IMR-90 (cell line): ENCODE measurements around the gene NKX6-1. TPM values are rescaled to one million over a fixed set of nuclear protein-coding genes. Genes with fewer than 3 reads are reported as not detected.

Experiments
- ATAC-seq: fragments of 200-7000 bp; cut with Tn5 transposase; 2 replicates; pipeline ENCODE4 v1.9.1; 2020; ENCODE audit warnings: low read depth, mild to moderate bottlenecking, moderate library complexity
- BruUV-seq: library from RNA; stranded (reverse); fragments of 400-500 nt; replicated peaks from 2 replicates; lab custom pipeline; 2021; lab: Mats Ljungman, UMichigan
- CTCF ChIA-PET: fragments of 300-600 bp; formaldehyde crosslinking; extraction: SDS; loops from one replicate; lab custom pipeline; 2021; ENCODE audit warnings: antibody characterized with exemption; lab: Yijun Ruan, JAX
- POLR2A ChIA-PET: fragments of 300-600 bp; sonication (Branson Sonifier 250); formaldehyde crosslinking; loops from one replicate; lab custom pipeline; 2022; ENCODE audit warnings: antibody characterized with exemption; ENCODE audit not compliant: unreplicated experiment; lab: Charles Lee
- DNase-seq: peaks from one replicate; pipeline ENCODE4 v3.0.0; 2013
- H2AFZ ChIP-seq: replicated peaks from 2 replicates; pipeline ENCODE3; 2013; ENCODE audit warnings: low read length, mild to moderate bottlenecking; ENCODE audit not compliant: poor library complexity
- H2AK5ac ChIP-seq: 2 replicates; pipeline ENCODE4 v1.6.1; 2013; ENCODE audit warnings: low read depth, low read length, inconsistent platforms
- H2AK9ac ChIP-seq: replicated peaks from 2 replicates; pipeline ENCODE3; 2013; ENCODE audit warnings: mild to moderate bottlenecking, low read depth, low read length, moderate library complexity; ENCODE audit not compliant: poor library complexity
- H2BK120ac ChIP-seq: 2 replicates; pipeline ENCODE4 v1.6.1; 2013; ENCODE audit warnings: low read depth, low read length, inconsistent platforms
- H2BK15ac ChIP-seq: 3 replicates; pipeline ENCODE4 v1.6.1; 2013; ENCODE audit warnings: low read depth, low read length, inconsistent platforms
- H2BK20ac ChIP-seq: 2 replicates; pipeline ENCODE4 v1.6.1; 2013; ENCODE audit warnings: low read depth, mild to moderate bottlenecking, inconsistent platforms, low read length, moderate library complexity
- H2BK5ac ChIP-seq: 2 replicates; pipeline ENCODE4 v1.6.1; 2013; ENCODE audit warnings: mild to moderate bottlenecking, low read depth, low read length, inconsistent platforms; ENCODE audit not compliant: poor library complexity, severe bottlenecking
- H3K14ac ChIP-seq: replicated peaks from 2 replicates; pipeline ENCODE4 v1.6.1; 2013; ENCODE audit warnings: low read depth, low read length, inconsistent platforms
- H3K18ac ChIP-seq: 2 replicates; pipeline ENCODE4 v1.6.1; 2013; ENCODE audit warnings: low read depth, low read length, control low read depth
- H3K23ac ChIP-seq: 2 replicates; pipeline ENCODE4 v1.6.1; 2013; ENCODE audit warnings: low read depth, low read length, inconsistent platforms
- H3K27ac ChIP-seq: 2 replicates; pipeline ENCODE4 v1.5.1; 2013; ENCODE audit warnings: mild to moderate bottlenecking, control low read depth, low read length; ENCODE audit not compliant: insufficient read depth
- H3K27me3 ChIP-seq: 2 replicates; pipeline ENCODE4 v1.6.1; 2013; ENCODE audit warnings: low read length; ENCODE audit not compliant: control insufficient read depth, insufficient read depth
- H3K36me3 ChIP-seq: 2 replicates; pipeline ENCODE4 v1.6.1; 2013; ENCODE audit warnings: low read length, mixed read lengths; ENCODE audit not compliant: control insufficient read depth, insufficient read depth
- H3K4ac ChIP-seq: 2 replicates; pipeline ENCODE4 v1.6.1; 2013; ENCODE audit warnings: low read depth, low read length, inconsistent platforms
- H3K4me1 ChIP-seq: 2 replicates; pipeline ENCODE4 v1.6.1; 2013; ENCODE audit warnings: low read length, mixed read lengths; ENCODE audit not compliant: control insufficient read depth, insufficient read depth
- H3K4me2 ChIP-seq: 2 replicates; pipeline ENCODE4 v1.6.1; 2013; ENCODE audit warnings: low read depth, mild to moderate bottlenecking, control low read depth, low read length, moderate library complexity
- H3K4me3 ChIP-seq: 2 replicates; pipeline ENCODE4 v1.5.1; 2013; ENCODE audit warnings: low read depth, mild to moderate bottlenecking, control low read depth, low read length, moderate library complexity; ENCODE audit not compliant: insufficient read depth
- H3K56ac ChIP-seq: 2 replicates; pipeline ENCODE4 v1.6.1; 2013; ENCODE audit warnings: low read length, inconsistent platforms; ENCODE audit not compliant: insufficient read depth; ENCODE audit errors: extremely low read depth
- H3K79me1 ChIP-seq, 2 experiments: 2 replicates each; pipeline ENCODE4 v1.6.1; 2013; ENCODE audit warnings: low read length in 2 of 2, inconsistent platforms in 1 of 2, low read depth in 1 of 2
- H3K9ac ChIP-seq: 2 replicates; pipeline ENCODE4 v1.6.1; 2013; ENCODE audit warnings: low read depth, low read length, control low read depth
- H3K9me1 ChIP-seq: 2 replicates; pipeline ENCODE4 v1.6.1; 2013; ENCODE audit warnings: low read length, inconsistent platforms; ENCODE audit not compliant: insufficient read depth
- H3K9me3 ChIP-seq: 2 replicates; pipeline ENCODE4 v1.6.1; 2013; ENCODE audit warnings: low read length; ENCODE audit not compliant: control insufficient read depth, insufficient read depth
- H4K20me1 ChIP-seq: 2 replicates; pipeline ENCODE4 v1.6.1; 2013; ENCODE audit warnings: low read length, inconsistent platforms; ENCODE audit not compliant: insufficient read depth
- H4K5ac ChIP-seq: 2 replicates; pipeline ENCODE4 v1.6.1; 2013; ENCODE audit warnings: mild to moderate bottlenecking, low read depth, low read length, control low read depth
- H4K8ac ChIP-seq, 2 experiments: 2 replicates each; pipeline ENCODE4 v1.6.1; 2013; ENCODE audit warnings: low read depth in 2 of 2, low read length in 2 of 2, control low read depth in 1 of 2, inconsistent platforms in 1 of 2
- H4K91ac ChIP-seq: 2 replicates; pipeline ENCODE4 v1.6.1; 2013; ENCODE audit warnings: low read depth, low read length, inconsistent platforms; ENCODE audit not compliant: insufficient read depth
- BHLHE40 ChIP-seq: fragments of 150-350 bp; IDR thresholded peaks from 2 replicates; pipeline ENCODE4 v1.6.1; 2016; ENCODE audit warnings: mild to moderate bottlenecking, low read depth, low read length
- ELK1 ChIP-seq: fragments of 150-350 bp; IDR thresholded peaks from 2 replicates; pipeline ENCODE4 v1.6.1; 2016; ENCODE audit warnings: low read depth, mild to moderate bottlenecking, low read length, moderate library complexity, borderline replicate concordance
- WGBS, 2 experiments: methylation state at CpG; one replicate each; pipeline versions ENCODE4 v1.1.5 to v1.1.7; 2013; ENCODE audit warnings: missing lambda C conversion rate in 2 of 2; ENCODE audit not compliant: insufficient read length in 1 of 2; ENCODE audit errors: extremely low coverage in 2 of 2; 5-methylcytosine and 5-hydroxymethylcytosine counted together
- dilution Hi-C: fragments of 300-500 bp; cut with HindIII; formaldehyde crosslinking; loops from one replicate; pipeline ENCODE4 v1.14.3; 2018; ENCODE audit warnings: low sequenced_read_pairs; ENCODE audit not compliant: unreplicated experiment
- in situ Hi-C: fragments of 300-500 bp; cut with MboI; formaldehyde crosslinking; loops from 3 replicates; pipeline ENCODE4 v1.14.3; 2019; ENCODE audit warnings: low sequenced_read_pairs, inconsistent platforms, mixed read lengths
- intact Hi-C: fragments of 100-400 bp; cut with micrococcal nuclease; formaldehyde crosslinking; loops from 2 replicates; pipeline ENCODE4 v1.10.0; 2022
- polyA plus RNA-seq, 3 experiments: library from polyadenylated mRNA; depleted of rRNA; stranded (reverse); fragments of >200 nt; gene quantifications; 2 replicates each; pipeline ENCODE4 v1.2.3, GENCODE V29; 2012; ENCODE audit warnings: low replicate concordance in 1 of 3
- total RNA-seq: library from RNA; depleted of rRNA; stranded (reverse); fragments of >200 nt; gene quantifications from 2 replicates; pipeline ENCODE4 v1.2.3, GENCODE V29; 2012
- TF ChIP-seq, protein P1 (sequence below): fragments of 150-350 bp; IDR thresholded peaks from 2 replicates; pipeline ENCODE4 v1.6.1; 2017; ENCODE audit warnings: mild to moderate bottlenecking, antibody characterized with exemption, low read length, low read depth
- TF ChIP-seq, protein P2 (sequence below): conservative IDR thresholded peaks from 2 replicates; pipeline ENCODE4 v1.5.1; 2012; ENCODE audit warnings: mild to moderate bottlenecking, low read depth, low read length, improper control_type of control experiment

The NKX6-1 gene
- total and polyA plus RNA-seq, 2 of the 4 experiments (the other 2 are of a cell fraction): under 0.01 to 0.24 TPM

- Histone ChIP-seq H3K14ac (no peak overlapping the region), H3K4me2 (no peak overlapping the region), H3K56ac (no peak overlapping the region), H3K9me3 (peaks cover 29% of the 10 kb centered on the region), H3K27me3 (peaks cover 85% of the 10 kb centered on the region), H4K5ac (no peak overlapping the region), H3K18ac (no peak overlapping the region), H3K4me1 (no peaks in the 10 kb centered on the region; the same call in 1 of the 2 replicates), H3K23ac (no peak overlapping the region), H4K20me1 (no peaks in the 10 kb centered on the region), H3K36me3 (no peaks in the 10 kb centered on the region), H2BK5ac (no peak overlapping the region), H2AK9ac (no peak overlapping the region), H2AFZ (peak overlapping the region; percentile 67), H4K8ac (no peak overlapping the region), H2BK20ac (no peak overlapping the region), H3K9me1 (no peaks in the 10 kb centered on the region), H3K4ac (no peak overlapping the region), H2AK5ac (no peak overlapping the region), H2BK15ac (no peak overlapping the region), H3K4me3 (no peak overlapping the region; the same call in 1 of the 2 replicates), H2BK120ac (no peak overlapping the region), H3K9ac (no peak overlapping the region), H3K27ac (no peak overlapping the region), H4K91ac (no peak overlapping the region), H3K79me1 (no peaks in the 10 kb centered on the region)
- TF ChIP-seq, protein P1, sequence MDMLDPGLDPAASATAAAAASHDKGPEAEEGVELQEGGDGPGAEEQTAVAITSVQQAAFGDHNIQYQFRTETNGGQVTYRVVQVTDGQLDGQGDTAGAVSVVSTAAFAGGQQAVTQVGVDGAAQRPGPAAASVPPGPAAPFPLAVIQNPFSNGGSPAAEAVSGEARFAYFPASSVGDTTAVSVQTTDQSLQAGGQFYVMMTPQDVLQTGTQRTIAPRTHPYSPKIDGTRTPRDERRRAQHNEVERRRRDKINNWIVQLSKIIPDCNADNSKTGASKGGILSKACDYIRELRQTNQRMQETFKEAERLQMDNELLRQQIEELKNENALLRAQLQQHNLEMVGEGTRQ: no peak
- TF ChIP-seq, protein P2, sequence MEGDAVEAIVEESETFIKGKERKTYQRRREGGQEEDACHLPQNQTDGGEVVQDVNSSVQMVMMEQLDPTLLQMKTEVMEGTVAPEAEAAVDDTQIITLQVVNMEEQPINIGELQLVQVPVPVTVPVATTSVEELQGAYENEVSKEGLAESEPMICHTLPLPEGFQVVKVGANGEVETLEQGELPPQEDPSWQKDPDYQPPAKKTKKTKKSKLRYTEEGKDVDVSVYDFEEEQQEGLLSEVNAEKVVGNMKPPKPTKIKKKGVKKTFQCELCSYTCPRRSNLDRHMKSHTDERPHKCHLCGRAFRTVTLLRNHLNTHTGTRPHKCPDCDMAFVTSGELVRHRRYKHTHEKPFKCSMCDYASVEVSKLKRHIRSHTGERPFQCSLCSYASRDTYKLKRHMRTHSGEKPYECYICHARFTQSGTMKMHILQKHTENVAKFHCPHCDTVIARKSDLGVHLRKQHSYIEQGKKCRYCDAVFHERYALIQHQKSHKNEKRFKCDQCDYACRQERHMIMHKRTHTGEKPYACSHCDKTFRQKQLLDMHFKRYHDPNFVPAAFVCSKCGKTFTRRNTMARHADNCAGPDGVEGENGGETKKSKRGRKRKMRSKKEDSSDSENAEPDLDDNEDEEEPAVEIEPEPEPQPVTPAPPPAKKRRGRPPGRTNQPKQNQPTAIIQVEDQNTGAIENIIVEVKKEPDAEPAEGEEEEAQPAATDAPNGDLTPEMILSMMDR: no peak
- TF ChIP-seq ELK1: no peak
- TF ChIP-seq BHLHE40: no peak
- ChIA-PET POLR2A (interaction anchor here (0.7 kb wide), 1 partner anchor 925 kb away, joined by 6 read pairs; no protein-coding TSS in a partner anchor), CTCF (interaction anchor here (0.5 kb wide), 1 partner anchor 194 kb away, joined by 3 read pairs; no protein-coding TSS in a partner anchor)
- ATAC-seq (no peak), DNase-seq (peak; percentile 2)
- WGBS, 2 experiments: 19% methylated on average over 40 of the region's 53 CpGs; no CpG with 5 or more reads in 1 of the 2 experiments
- dilution Hi-C loops: no loop called here
- intact Hi-C loops: no loop called here
- in situ Hi-C loops: no loop called here
- BruUV-seq: no TSS peak
Observed at GRCh38 chr4:84496706-84497503, 2.2 kb downstream of the NKX6-1 start.
